Right cardiac atrium (tissue), 5 donors: ENCODE data around the gene FAM204A. TPM values are rescaled to one million over a fixed set of nuclear protein-coding genes. Genes with fewer than 3 reads are reported as not detected.

Experiments
- ATAC-seq, 2 donors: fragments of 200-7000 bp; cut with Tn5 transposase; one replicate each; pipeline versions ENCODE4 v1.8.0 to v1.9.1; 2020; ENCODE audit warnings: moderate library complexity in 2 of 2, mild to moderate bottlenecking in 1 of 2
- DNase-seq, 3 donors: peaks; one replicate each; pipeline ENCODE4 v3.0.0-alpha.2; 2020
- H3K27ac ChIP-seq: one replicate; pipeline ENCODE4 v1.5.1; 2013; ENCODE audit warnings: mild to moderate bottlenecking, low read length, control low read depth, moderate library complexity
- H3K27me3 ChIP-seq: one replicate; pipeline ENCODE4 v1.6.1; 2013; ENCODE audit not compliant: control insufficient read depth, insufficient read depth
- H3K4me1 ChIP-seq: one replicate; pipeline ENCODE4 v1.6.1; 2013; ENCODE audit warnings: low read length; ENCODE audit not compliant: control insufficient read depth, insufficient read depth
- H3K4me3 ChIP-seq: one replicate; pipeline ENCODE4 v1.5.1; 2013; ENCODE audit warnings: low read length, control low read depth
- H3K9me3 ChIP-seq: one replicate; pipeline ENCODE4 v1.6.1; 2013; ENCODE audit warnings: low read length; ENCODE audit not compliant: control insufficient read depth
- WGBS: extraction: QIAGEN DNeasy Blood & Tissue Kit; methylation state at CpG from one replicate; pipeline ENCODE4 v1.1.7; 2013; 5-methylcytosine and 5-hydroxymethylcytosine counted together
- intact Hi-C, 4 donors: fragments of 100-400 bp; cut with DNase I; formaldehyde crosslinking; loops; one replicate each; pipeline versions ENCODE4 v1.11.0 to v1.14.0; 2022 to 2023
- polyA plus RNA-seq: library from polyadenylated mRNA; stranded (reverse); fragments of 200-250 nt; gene quantifications from one replicate; pipeline ENCODE4 v1.2.3, GENCODE V29; 2013
- total RNA-seq, 4 donors: library from RNA; stranded (reverse); fragmentation: NEBNext Ultra II Directional; extraction: Animal tissue kit (Norgen Biotek cat#: 25700); gene quantifications; one replicate each; pipeline ENCODE4 v1.2.1, GENCODE V29; 2021
- donor health status: healthy with polysubstance abuse.
- donor health status: DM: no; HTN: yes; CAD: no.
- donor health status: DM: no; HTN: no; CAD: no.
- donor health status: DM: no; HTN: yes; CAD: no; lungs with severe emphysema.
- donor health status: DM: yes; HTN: yes; CAD: no.

Gene FAM204A
- total and polyA plus RNA-seq, 5 donors: 42.3 to 80.9 (median 55.3) TPM

GRCh38 chr10:118357841-118358240 is 15.7 kb upstream of the FAM204A start:
- Histone ChIP-seq H3K4me1 (no peaks in the 10 kb centered on the region), H3K4me3 (no peak overlapping the region), H3K9me3 (no peaks in the 10 kb centered on the region), H3K27ac (no peak overlapping the region), H3K27me3 (no peaks in the 10 kb centered on the region)
- intact Hi-C loops: no loop called here
- ATAC-seq (no peak), DNase-seq (no peak)
- 67% methylated on average over 3 of the region's 3 CpGs for WGBS

GRCh38 chr10:118356628-118357027 is 14.5 kb upstream of the FAM204A start:
- intact Hi-C loops: no loop called here
- ATAC-seq: no peak
- 93% methylated on average over 2 of the region's 2 CpGs for WGBS

GRCh38 chr10:118355234-118355633 is 13.1 kb upstream of the FAM204A start:
- no peak for ATAC-seq
- no peak for DNase-seq
- H3K4me1 ChIP-seq: no peaks in the 10 kb centered on the region
- H3K27ac ChIP-seq: no peak overlapping the region
- H3K9me3 ChIP-seq: no peaks in the 10 kb centered on the region
- H3K27me3 ChIP-seq: no peaks in the 10 kb centered on the region
- WGBS: 66% methylated on average over 3 of the region's 3 CpGs
- intact Hi-C loops: no loop called here
- no peak overlapping the region for H3K4me3 ChIP-seq

More at GRCh38 chr10:118356628-118357027, 14.5 kb upstream of the FAM204A start:
- H3K4me1 ChIP-seq: no peaks in the 10 kb centered on the region
- no peak overlapping the region for H3K4me3 ChIP-seq
- DNase-seq: no peak
- no peak overlapping the region for H3K27ac ChIP-seq
- H3K27me3 ChIP-seq: no peaks in the 10 kb centered on the region
- no peaks in the 10 kb centered on the region for H3K9me3 ChIP-seq

- 76% methylated on average over 3 of the region's 3 CpGs for WGBS
- ATAC-seq: no peak
- H3K4me1 ChIP-seq: no peaks in the 10 kb centered on the region
- no peak for DNase-seq
- no peaks in the 10 kb centered on the region for H3K27me3 ChIP-seq
- intact Hi-C loops: no loop called here
- no peaks in the 10 kb centered on the region for H3K9me3 ChIP-seq
- H3K27ac ChIP-seq: no peak overlapping the region
- no peak overlapping the region for H3K4me3 ChIP-seq
Measured at GRCh38 chr10:118349235-118349634, 7.1 kb upstream of the FAM204A start.

- no peak overlapping the region for H3K4me3 ChIP-seq
- intact Hi-C loops: no loop called here
- WGBS: 86% methylated on average over 3 of the region's 3 CpGs
- ATAC-seq (no peak), DNase-seq (no peak)
- H3K9me3 ChIP-seq: no peaks in the 10 kb centered on the region
- H3K27ac ChIP-seq: no peak overlapping the region
- H3K4me1 ChIP-seq: no peaks in the 10 kb centered on the region
- no peaks in the 10 kb centered on the region for H3K27me3 ChIP-seq
Measured at GRCh38 chr10:118343549-118343948, 1.4 kb upstream of the FAM204A start.

GRCh38 chr10:118343115-118343514 is 991 bp upstream of the FAM204A start:
- H3K27me3 ChIP-seq: no peaks in the 10 kb centered on the region
- H3K4me3 ChIP-seq: no peak overlapping the region
- no peak overlapping the region for H3K27ac ChIP-seq
- H3K9me3 ChIP-seq: no peaks in the 10 kb centered on the region
- DNase-seq (no peak), ATAC-seq (no peak)
- intact Hi-C loops: no loop called here
- 95% methylated on average over 5 of the region's 5 CpGs for WGBS
- H3K4me1 ChIP-seq: no peaks in the 10 kb centered on the region

- H3K4me1 ChIP-seq: no peaks in the 10 kb centered on the region
- peak overlapping the region; percentile 78 for H3K27ac ChIP-seq
- intact Hi-C loops: no loop called here
- peak in 1 of 2 donors; percentile 4 for ATAC-seq
- H3K9me3 ChIP-seq: no peaks in the 10 kb centered on the region
- no peak for DNase-seq
- no peaks in the 10 kb centered on the region for H3K27me3 ChIP-seq
- 38% methylated on average over 7 of the region's 7 CpGs for WGBS
- H3K4me3 ChIP-seq: peak overlapping the region; percentile 100
Measured at GRCh38 chr10:118342638-118343020, 505 bp upstream of the FAM204A start.

- H3K4me3 ChIP-seq: no peak overlapping the region
- intact Hi-C loops: no loop called here
- no peak for DNase-seq
- no peaks in the 10 kb centered on the region for H3K27me3 ChIP-seq
- H3K4me1 ChIP-seq: no peaks in the 10 kb centered on the region
- H3K27ac ChIP-seq: peak overlapping the region; percentile 16
- WGBS: 95% methylated on average over 2 of the region's 2 CpGs
- peak in 1 of 2 donors; percentile 17 for ATAC-seq
- H3K9me3 ChIP-seq: no peaks in the 10 kb centered on the region
Measured at GRCh38 chr10:118340486-118340885, 1.6 kb downstream of the FAM204A start.

- peak in 1 of 3 donors; percentile 25 for DNase-seq
- WGBS: 48% methylated on average over 3 of the region's 3 CpGs
- ATAC-seq: peak; percentile 54 to 75
- Histone ChIP-seq H3K4me3 (peak overlapping the region; percentile 5), H3K4me1 (no peaks in the 10 kb centered on the region), H3K27ac (peak overlapping the region; percentile 45), H3K27me3 (no peaks in the 10 kb centered on the region), H3K9me3 (no peaks in the 10 kb centered on the region)
- intact Hi-C loops: no loop called here
Measured at GRCh38 chr10:118339111-118339510, 3.0 kb downstream of the FAM204A start.

GRCh38 chr10:118337356-118337755 is 4.8 kb downstream of the FAM204A start:
- ATAC-seq: no peak
- H3K27ac ChIP-seq: no peak overlapping the region
- H3K9me3 ChIP-seq: no peaks in the 10 kb centered on the region
- H3K4me3 ChIP-seq: no peak overlapping the region
- no peaks in the 10 kb centered on the region for H3K27me3 ChIP-seq
- DNase-seq: no peak
- peaks cover under 1% of the 10 kb centered on the region for H3K4me1 ChIP-seq
- intact Hi-C loops: no loop called here
- WGBS: 82% methylated on average over 1 of the region's 1 CpG

GRCh38 chr10:118333871-118334270 is 8.3 kb downstream of the FAM204A start:
- no peak for ATAC-seq

More at GRCh38 chr10:118333871-118334270, 8.3 kb downstream of the FAM204A start:
- Histone ChIP-seq H3K27ac (no peak overlapping the region), H3K27me3 (no peaks in the 10 kb centered on the region), H3K4me3 (no peak overlapping the region), H3K9me3 (no peaks in the 10 kb centered on the region), H3K4me1 (peaks cover 2% of the 10 kb centered on the region)
- 94% methylated on average over 3 of the region's 3 CpGs for WGBS
- intact Hi-C loops: no loop called here
- DNase-seq: no peak
